IPS-20b (cell line): ENCODE data around the gene TSC22D3.

Experiments
- H3K27ac ChIP-seq: one replicate; pipeline ENCODE4 v1.5.1; 2013; ENCODE audit warnings: low read length
- H3K27me3 ChIP-seq: 2 replicates; pipeline ENCODE4 v1.6.1; 2013; ENCODE audit warnings: mild to moderate bottlenecking, low read length, inconsistent platforms; ENCODE audit not compliant: insufficient read depth
- H3K36me3 ChIP-seq: 2 replicates; pipeline ENCODE4 v1.6.1; 2013; ENCODE audit warnings: low read depth, mild to moderate bottlenecking, inconsistent platforms, low read length, moderate library complexity; ENCODE audit not compliant: insufficient read depth
- H3K4me1 ChIP-seq: 2 replicates; pipeline ENCODE4 v1.6.1; 2013; ENCODE audit warnings: mild to moderate bottlenecking, control low read depth, inconsistent platforms, low read length, moderate library complexity; ENCODE audit not compliant: insufficient read depth
- H3K4me3 ChIP-seq: 2 replicates; pipeline ENCODE4 v1.5.1; 2013; ENCODE audit warnings: mild to moderate bottlenecking, low read length, inconsistent platforms
- H3K9ac ChIP-seq: 2 replicates; pipeline ENCODE4 v1.6.1; 2013; ENCODE audit warnings: low read depth, mild to moderate bottlenecking, inconsistent platforms, low read length, moderate library complexity
- H3K9me3 ChIP-seq: 2 replicates; pipeline ENCODE4 v1.6.1; 2013; ENCODE audit warnings: mild to moderate bottlenecking, low read depth, low read length, inconsistent platforms; ENCODE audit not compliant: insufficient read depth

Gene TSC22D3

DNA sequence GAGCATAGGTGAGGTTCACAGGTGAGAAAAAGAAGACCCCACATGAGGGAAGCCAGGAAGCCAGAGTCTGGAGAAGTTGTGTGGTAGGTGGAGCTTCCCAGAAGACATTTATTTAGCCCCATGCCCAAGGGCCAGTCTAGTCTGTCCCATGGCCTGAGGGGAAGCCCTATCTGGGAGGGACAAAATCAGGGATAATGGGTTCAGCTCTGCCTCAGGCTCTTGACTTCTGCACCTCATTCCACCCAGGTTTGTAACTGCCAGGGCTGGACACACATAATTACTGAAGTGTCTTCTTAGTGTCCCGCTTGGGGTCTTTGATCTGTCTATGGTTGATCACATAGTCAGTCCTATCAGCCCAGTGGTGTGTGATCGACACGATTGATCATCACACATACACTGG lies 36.0 kb downstream of the TSC22D3 start:
- Histone ChIP-seq H3K9me3 (no peaks in the 10 kb centered on the region), H3K9ac (no peak overlapping the region), H3K27ac (no peak overlapping the region), H3K4me3 (no peak overlapping the region), H3K27me3 (peaks cover 5% of the 10 kb centered on the region; the same call in 1 of the 2 replicates), H3K4me1 (peaks cover 13% of the 10 kb centered on the region), H3K36me3 (no peaks in the 10 kb centered on the region)

DNA sequence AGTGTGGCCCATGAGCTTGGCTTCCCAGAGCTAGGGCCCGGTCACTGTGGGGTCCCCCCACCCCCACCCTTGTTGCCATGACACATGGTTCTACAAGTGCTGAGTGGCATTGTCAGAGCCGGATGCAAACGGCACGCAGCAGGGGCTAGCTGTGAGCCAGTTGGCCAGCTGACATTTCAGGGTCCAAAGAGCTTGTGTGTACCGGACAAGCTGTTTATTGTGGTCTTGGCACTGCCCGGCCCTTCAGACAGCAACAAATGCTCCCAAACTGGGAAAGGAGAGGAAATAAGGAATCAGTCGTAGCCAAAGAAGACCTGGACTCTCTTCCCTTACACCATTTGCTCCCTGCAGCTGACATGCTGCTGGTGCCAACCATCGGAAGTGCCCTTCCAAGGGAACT lies 36.8 kb downstream of the TSC22D3 start:
- no peaks in the 10 kb centered on the region for H3K36me3 ChIP-seq
- H3K4me1 ChIP-seq = peaks cover 13% of the 10 kb centered on the region
- peaks cover 5% of the 10 kb centered on the region; the same call in 1 of the 2 replicates for H3K27me3 ChIP-seq
- no peak overlapping the region for H3K4me3 ChIP-seq
- no peak overlapping the region for H3K27ac ChIP-seq
- no peaks in the 10 kb centered on the region for H3K9me3 ChIP-seq
- H3K9ac ChIP-seq = no peak overlapping the region

DNA sequence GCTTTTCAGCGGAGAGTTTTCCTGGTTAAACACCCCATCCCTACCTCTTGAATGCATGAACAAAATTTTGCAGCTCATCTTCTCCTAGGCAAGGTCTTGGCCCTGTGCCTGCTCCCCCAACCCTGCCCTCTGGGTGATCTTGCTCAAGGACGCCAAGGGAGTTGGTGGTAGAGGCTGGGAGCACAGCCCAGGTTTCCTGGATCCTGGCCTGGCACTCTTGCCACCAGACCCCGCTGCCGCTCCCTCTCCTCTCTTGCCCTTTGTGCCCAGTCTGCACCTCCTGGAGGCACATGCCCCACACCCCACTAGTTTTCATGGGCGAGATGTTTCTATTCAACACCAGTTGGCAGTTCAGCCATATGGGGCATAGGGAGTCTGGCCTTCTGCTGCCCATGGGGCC lies 37.3 kb downstream of the TSC22D3 start:
- Histone ChIP-seq H3K36me3 (no peaks in the 10 kb centered on the region), H3K9ac (no peak overlapping the region), H3K9me3 (no peaks in the 10 kb centered on the region), H3K27me3 (peaks cover 5% of the 10 kb centered on the region; the same call in 1 of the 2 replicates), H3K4me3 (no peak overlapping the region), H3K27ac (no peak overlapping the region), H3K4me1 (peaks cover 13% of the 10 kb centered on the region)

DNA sequence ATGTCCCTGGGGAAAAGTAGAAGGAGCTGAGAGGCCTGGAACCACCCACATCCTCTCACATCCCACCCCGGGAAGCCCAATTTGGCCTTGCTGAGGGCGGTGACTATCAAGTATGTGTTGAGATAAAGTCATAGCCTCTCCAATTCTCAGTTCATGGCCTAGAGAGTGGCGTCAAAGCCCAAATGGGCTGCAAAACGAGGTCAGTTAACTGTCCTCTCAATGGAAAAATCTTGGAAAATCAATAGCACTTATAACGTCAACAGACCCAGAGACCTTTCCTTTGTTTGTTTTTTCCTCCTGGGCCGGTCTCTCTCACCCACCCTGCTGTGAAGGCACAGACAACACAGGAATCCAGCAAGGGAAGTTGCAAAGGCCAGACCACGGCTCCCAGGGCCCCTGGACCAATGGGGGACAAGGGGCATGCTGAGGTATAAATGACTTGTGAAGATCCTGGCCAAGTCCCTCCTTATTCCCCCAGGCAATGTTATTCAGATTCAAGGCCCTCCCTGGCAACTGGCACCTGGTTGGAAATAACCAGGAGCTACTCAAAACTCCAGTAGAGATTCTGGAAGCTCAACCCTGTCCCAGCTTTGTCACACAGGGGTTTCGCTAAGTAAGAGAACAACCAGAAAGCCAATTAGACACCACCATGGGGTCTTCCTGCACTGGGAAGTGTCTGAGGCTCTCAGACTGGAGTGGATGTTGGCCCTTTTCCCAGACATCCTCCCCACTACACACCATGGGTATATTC lies 38.6 kb downstream of the TSC22D3 start:
- Histone ChIP-seq H3K27ac (no peak overlapping the region), H3K4me3 (no peak overlapping the region), H3K4me1 (peaks cover 9% of the 10 kb centered on the region), H3K27me3 (peaks cover 5% of the 10 kb centered on the region; the same call in 1 of the 2 replicates), H3K9ac (no peak overlapping the region), H3K9me3 (no peaks in the 10 kb centered on the region), H3K36me3 (no peaks in the 10 kb centered on the region)

DNA sequence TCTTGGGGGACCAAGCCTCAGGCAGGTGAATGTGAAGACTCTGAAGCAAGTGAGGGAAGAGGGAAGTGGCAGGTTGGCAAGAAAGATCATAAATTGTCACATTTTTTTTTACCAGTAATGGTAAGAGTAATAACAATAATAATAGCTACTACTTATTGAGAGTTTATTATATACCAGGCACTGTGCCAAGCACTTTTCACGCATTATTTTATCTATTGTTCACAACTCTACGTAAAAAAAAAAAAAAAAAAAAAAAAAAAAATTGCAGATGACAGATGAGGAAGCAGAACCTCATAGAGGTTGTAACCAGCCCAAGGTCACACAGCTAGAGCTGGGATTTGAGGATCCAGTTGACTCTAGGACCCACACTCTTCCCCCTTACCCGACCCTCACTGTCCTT lies 40.9 kb downstream of the TSC22D3 start:
- peaks cover 18% of the 10 kb centered on the region for H3K4me1 ChIP-seq

DNA sequence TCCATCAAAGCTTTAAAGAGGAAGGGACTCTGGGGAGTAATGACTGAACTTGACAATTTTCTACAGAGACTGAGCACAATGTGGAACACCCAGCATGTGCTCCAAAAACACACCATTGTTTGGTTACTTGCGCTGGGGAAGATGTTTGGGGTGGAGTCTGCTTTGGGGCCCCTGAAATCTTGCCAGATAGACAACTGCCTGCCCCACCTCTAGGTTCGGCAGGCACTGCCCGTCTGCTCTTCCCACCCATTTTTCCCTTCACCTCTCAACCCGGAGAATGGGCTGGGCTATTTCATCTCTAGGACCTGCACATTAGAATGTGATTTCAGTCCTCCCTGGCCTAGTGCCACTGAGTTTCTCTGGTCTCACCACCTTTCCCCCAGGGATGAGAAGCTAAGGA lies 41.9 kb downstream of the TSC22D3 start:
- H3K4me1 ChIP-seq = peaks cover 24% of the 10 kb centered on the region
- no peak overlapping the region for H3K4me3 ChIP-seq
- no peaks in the 10 kb centered on the region for H3K27me3 ChIP-seq
- H3K9ac ChIP-seq = no peak overlapping the region
- no peaks in the 10 kb centered on the region for H3K9me3 ChIP-seq
- H3K27ac ChIP-seq = no peak overlapping the region
- no peaks in the 10 kb centered on the region for H3K36me3 ChIP-seq

More for the DNA sequence above, 40.9 kb downstream of the TSC22D3 start:
- no peaks in the 10 kb centered on the region for H3K27me3 ChIP-seq
- H3K4me3 ChIP-seq = no peak overlapping the region
- no peak overlapping the region for H3K9ac ChIP-seq
- no peaks in the 10 kb centered on the region for H3K36me3 ChIP-seq
- H3K27ac ChIP-seq = no peak overlapping the region
- no peaks in the 10 kb centered on the region for H3K9me3 ChIP-seq

DNA sequence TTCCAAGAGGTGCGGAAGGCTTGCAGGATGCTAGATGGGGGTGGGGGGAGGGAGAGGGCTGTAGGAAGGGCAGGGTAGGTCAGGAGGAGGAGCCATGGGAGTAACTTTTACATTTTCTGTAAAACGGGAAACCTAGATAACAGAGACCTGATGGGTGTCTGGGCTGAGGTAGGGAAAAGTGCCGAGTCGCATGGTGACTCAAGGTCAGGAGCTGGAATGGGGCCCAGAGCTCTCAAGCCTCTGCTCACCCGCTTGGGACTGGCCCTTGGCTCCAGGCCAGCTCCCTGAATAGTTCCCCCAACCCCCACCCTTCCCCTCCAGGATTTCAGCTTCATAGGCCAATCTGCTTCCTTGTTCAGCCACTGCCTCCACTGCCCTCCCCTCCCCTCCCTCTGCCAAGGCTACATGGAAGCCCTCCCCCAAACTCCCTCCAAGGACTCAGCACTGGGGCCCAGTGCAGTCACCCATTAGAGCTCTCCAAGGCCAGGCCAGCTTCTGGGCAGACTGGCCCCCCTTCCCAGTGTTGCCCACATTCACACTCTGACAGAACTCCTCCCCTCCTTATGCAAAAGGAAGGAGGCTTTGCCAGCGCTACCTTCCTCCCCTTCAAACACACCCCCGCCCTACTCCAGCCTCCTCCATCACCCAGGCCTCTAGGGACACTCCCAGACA lies 43.6 kb downstream of the TSC22D3 start:
- Histone ChIP-seq H3K36me3 (no peaks in the 10 kb centered on the region), H3K9me3 (no peaks in the 10 kb centered on the region), H3K27ac (no peak overlapping the region), H3K27me3 (no peaks in the 10 kb centered on the region), H3K4me3 (no peak overlapping the region), H3K9ac (no peak overlapping the region), H3K4me1 (peaks cover 20% of the 10 kb centered on the region)

DNA sequence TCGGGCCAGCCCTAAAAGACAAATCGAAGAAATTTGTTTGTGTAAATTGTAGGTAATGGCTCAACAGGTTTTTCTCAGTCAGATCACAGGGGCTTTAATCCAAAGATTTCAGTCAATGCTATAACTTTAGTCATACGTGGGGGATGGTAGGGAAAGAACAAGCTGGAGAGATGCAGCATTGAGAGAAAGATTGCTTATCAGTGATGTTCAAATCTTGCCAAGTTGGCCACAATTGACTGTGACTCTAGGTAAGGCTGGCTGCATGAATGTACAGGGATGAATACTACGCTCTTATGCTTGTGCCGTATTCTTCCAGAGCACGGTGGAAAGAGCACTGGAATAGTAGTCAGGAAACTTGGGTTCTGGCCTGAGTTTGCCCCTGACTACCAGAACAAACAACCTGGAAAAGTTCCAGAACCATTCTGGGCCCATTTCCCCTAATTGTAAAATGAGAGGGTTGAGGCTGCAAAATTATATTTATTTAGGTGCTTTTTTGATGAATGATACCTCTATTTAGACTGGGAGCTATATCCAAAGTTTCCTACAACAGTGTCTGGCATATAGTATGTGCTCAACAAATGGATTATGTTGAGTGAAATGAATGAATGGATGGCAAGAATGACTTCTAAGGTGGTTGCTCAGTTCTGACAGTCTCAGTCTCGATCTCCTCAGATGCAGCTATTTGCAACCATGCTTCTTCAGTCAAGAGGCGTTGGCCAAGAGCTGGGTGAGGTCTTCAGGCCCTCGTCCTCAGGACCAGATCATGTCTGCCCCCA lies 44.4 kb downstream of the TSC22D3 start:
- Histone ChIP-seq H3K36me3 (no peaks in the 10 kb centered on the region), H3K9ac (no peak overlapping the region), H3K27ac (no peak overlapping the region), H3K9me3 (no peaks in the 10 kb centered on the region), H3K27me3 (no peaks in the 10 kb centered on the region), H3K4me3 (no peak overlapping the region), H3K4me1 (peaks cover 20% of the 10 kb centered on the region; the same call in 1 of the 2 replicates)

DNA sequence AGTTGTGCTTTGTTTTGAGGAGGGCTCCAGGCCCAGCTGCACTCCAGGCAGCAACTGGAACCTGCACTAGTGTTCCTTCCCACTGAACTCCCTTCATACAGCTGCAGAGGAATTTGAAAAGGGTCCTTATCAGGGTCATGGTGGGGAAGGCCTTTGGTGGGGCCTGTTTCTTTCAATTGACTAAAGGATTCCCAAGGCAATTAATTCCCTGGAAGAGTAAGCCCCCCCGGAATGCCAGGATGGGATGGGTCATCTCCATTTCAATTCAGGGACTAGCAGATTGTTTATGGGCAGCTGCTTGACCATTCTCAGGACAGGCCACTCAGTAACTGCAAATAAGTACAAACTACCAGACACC lies 45.3 kb downstream of the TSC22D3 start:
- H3K4me3 ChIP-seq = no peak overlapping the region
- peak overlapping the region; percentile 49 for H3K27ac ChIP-seq
- peaks cover 20% of the 10 kb centered on the region; the same call in 1 of the 2 replicates for H3K4me1 ChIP-seq
- no peaks in the 10 kb centered on the region for H3K36me3 ChIP-seq
- no peaks in the 10 kb centered on the region for H3K27me3 ChIP-seq
- no peaks in the 10 kb centered on the region for H3K9me3 ChIP-seq
- H3K9ac ChIP-seq = no peak overlapping the region

DNA sequence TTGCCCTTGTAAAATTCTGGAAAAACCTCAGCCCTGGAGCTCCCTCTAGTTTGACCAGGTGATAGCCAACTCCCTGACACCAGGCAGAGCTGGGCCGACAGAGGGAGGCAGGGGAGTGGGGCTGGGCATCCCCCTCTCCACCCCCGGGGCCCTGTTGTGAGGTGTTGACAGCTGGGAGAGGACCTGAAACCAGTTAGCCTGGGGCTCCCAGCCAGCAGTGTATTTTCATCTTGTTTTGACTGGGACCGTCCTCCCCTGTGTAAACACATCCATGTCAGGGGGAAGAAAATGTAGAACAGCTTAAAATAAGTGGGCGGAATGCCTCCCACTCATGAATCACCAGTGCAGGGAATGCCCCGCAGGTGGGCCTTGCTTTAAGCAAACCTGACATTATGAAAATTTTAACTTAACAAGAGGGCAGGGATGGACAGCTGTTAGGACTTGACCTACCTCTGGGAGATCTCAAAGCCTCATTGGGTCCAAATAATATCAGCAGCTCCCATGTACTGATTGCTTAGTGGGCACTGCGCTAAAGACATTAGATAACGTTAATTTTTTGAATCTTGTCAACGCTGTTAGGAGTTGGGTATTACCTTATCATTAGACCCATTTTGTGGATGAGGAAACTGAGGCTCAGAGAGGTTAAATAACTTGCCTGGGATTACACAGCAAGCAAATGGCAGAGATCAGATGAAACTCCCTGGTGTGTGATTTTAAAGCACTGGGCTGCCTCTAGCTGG lies 45.9 kb downstream of the TSC22D3 start:
- Histone ChIP-seq H3K27ac (no peak overlapping the region), H3K9me3 (no peaks in the 10 kb centered on the region), H3K36me3 (no peaks in the 10 kb centered on the region), H3K27me3 (no peaks in the 10 kb centered on the region), H3K9ac (no peak overlapping the region), H3K4me3 (no peak overlapping the region), H3K4me1 (peaks cover 20% of the 10 kb centered on the region; the same call in 1 of the 2 replicates)

DNA sequence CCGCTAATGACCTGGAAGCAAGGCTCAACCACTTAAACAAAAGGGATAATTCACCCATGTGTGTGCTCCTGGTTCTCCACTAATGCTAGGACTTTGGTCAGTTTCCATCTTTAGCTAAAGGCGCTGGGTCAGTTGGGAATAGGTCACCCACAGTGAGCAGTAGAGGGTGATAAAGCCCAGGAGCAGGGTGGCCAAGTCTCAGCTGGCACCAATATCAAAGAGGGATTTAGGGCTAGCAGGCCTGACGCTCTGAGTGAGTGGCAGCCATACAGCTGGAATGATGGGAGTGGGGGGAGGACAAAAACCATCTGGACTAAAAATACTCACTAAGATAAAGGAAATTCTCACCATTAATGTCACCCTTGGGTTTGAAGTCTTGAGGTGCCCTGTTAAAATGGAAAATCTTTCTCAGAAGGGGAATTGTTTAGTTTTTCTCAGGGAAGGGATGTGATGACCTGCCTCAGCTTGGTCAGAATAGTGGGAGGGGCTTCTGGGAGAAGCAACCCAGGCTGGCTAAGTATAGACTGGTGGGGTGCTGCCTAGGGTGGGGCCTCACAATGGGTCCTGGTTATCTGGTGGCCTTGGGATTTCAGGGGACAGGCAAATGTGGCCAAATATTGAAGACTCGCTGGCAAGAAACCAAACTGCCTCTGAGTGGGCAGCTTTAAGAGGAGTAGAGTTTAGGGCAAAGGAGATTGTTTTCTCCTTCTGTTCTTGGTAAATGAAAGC lies 47.1 kb downstream of the TSC22D3 start:
- Histone ChIP-seq H3K27me3 (no peaks in the 10 kb centered on the region), H3K4me3 (no peak overlapping the region), H3K9ac (no peak overlapping the region), H3K4me1 (peaks cover 20% of the 10 kb centered on the region; the same call in 1 of the 2 replicates), H3K27ac (no peak overlapping the region), H3K36me3 (no peaks in the 10 kb centered on the region), H3K9me3 (no peaks in the 10 kb centered on the region)
